H1 (cell line): ENCODE measurements around the gene DHRS12. TPM values are rescaled to one million over a fixed set of nuclear protein-coding genes. Genes with fewer than 3 reads are reported as not detected.

Source experiments
- CHD7 ChIP-seq: fragments of 300-600 bp; sonication (generic); IDR thresholded peaks from 2 replicates; pipeline ENCODE4 v1.7.1; 2012; ENCODE audit warnings: low read length, moderate library complexity, mild to moderate bottlenecking, inconsistent platforms; ENCODE audit not compliant: insufficient replicate concordance
- polyA plus RNA-seq, 7 experiments: library from polyadenylated mRNA; depleted of rRNA in 3 of 7; stranded (reverse) in 5 of 7; unstranded in 2 of 7; fragments of >200 nt in 5 of 7; fragments of 200-250 nt in 2 of 7; gene quantifications; 1 replicate in 5 of 7; 2 replicates in 1 of 7; 4 replicates in 1 of 7; pipeline versions ENCODE4 v1.2.1 to v1.2.3, GENCODE V29; 2011 to 2013; ENCODE audit warnings: missing spikeins in 2 of 7, mixed read lengths in 2 of 7
- total RNA-seq: library from RNA; stranded (reverse); fragmentation: NEBNext Ultra II Directional; extraction: Animal tissue kit (Norgen Biotek cat#: 25700); gene quantifications from 2 replicates; pipeline ENCODE4 v1.2.1, GENCODE V29; 2021

Gene DHRS12
- total and polyA plus RNA-seq, 2 of the 8 experiments (the other 6 are each of a cell fraction or from before 2014, with no cell fraction given), result 8.7 TPM

DNA sequence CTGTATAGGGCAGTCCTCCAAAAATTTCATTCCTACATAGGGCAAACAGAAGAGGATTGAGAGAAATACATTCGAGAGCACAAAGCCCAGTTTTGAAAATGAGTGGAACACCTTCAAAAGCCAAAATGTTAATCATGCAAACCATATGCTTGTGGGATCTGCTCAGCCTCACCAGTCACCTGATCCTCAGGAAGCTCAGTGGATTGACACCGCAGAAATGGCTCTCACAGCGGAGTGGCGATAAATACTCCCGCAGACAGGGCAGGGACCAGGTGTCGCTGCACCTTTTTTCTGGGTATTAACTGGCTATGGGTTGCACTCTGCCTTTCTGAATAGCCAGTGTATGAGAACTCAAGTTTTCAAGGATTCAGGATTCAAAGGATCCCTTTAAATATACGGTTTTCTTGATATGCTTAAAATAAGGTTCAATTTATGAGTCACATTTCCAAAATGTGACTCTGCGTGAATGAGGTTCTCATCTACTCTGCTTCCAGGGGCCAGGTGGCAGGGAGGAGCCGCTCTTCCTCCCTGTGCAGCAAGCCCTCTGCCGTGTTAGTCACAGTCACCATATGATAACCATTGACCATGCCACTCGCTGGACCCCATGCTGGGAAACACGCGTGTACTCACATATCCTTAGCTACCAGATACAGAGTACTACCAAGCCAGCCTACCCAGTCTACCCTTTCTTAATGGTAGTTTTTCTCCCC is 18.3 kb upstream of the DHRS12 start (continued):
- TF ChIP-seq CHD7, result no peak
